IMR-90 (cell line): Measurements from ENCODE around the gene HNRNPH3. TPM values are rescaled to one million over a fixed set of nuclear protein-coding genes. Genes with fewer than 3 reads are reported as not detected.

ENCODE experiments used
- ATAC-seq: fragments of 200-7000 bp; cut with Tn5 transposase; 2 replicates; pipeline ENCODE4 v1.9.1; 2020; ENCODE audit warnings: low read depth, mild to moderate bottlenecking, moderate library complexity
- Bru-seq: library from RNA; stranded (reverse); fragments of 400-500 nt; gene quantifications from one replicate; lab custom pipeline; 2021; lab: Mats Ljungman, UMichigan
- BruChase-seq, 2 experiments: library from RNA; stranded (reverse); fragments of 400-500 nt; gene quantifications; one replicate each; lab custom pipeline; 2021; lab: Mats Ljungman, UMichigan
- BruUV-seq: library from RNA; stranded (reverse); fragments of 400-500 nt; replicated peaks from 2 replicates; lab custom pipeline; 2021; lab: Mats Ljungman, UMichigan
- CTCF ChIA-PET: fragments of 300-600 bp; formaldehyde crosslinking; extraction: SDS; loops from one replicate; lab custom pipeline; 2021; ENCODE audit warnings: antibody characterized with exemption; lab: Yijun Ruan, JAX
- POLR2A ChIA-PET: fragments of 300-600 bp; sonication (Branson Sonifier 250); formaldehyde crosslinking; loops from one replicate; lab custom pipeline; 2022; ENCODE audit warnings: antibody characterized with exemption; ENCODE audit not compliant: unreplicated experiment; lab: Charles Lee
- DNase-seq: peaks from one replicate; pipeline ENCODE4 v3.0.0; 2013
- H2AFZ ChIP-seq: replicated peaks from 2 replicates; pipeline ENCODE3; 2013; ENCODE audit warnings: low read length, mild to moderate bottlenecking; ENCODE audit not compliant: poor library complexity
- H2AK5ac ChIP-seq: 2 replicates; pipeline ENCODE4 v1.6.1; 2013; ENCODE audit warnings: low read depth, low read length, inconsistent platforms
- H2AK9ac ChIP-seq: replicated peaks from 2 replicates; pipeline ENCODE3; 2013; ENCODE audit warnings: mild to moderate bottlenecking, low read depth, low read length, moderate library complexity; ENCODE audit not compliant: poor library complexity
- H2BK120ac ChIP-seq: 2 replicates; pipeline ENCODE4 v1.6.1; 2013; ENCODE audit warnings: low read depth, low read length, inconsistent platforms
- H2BK15ac ChIP-seq: 3 replicates; pipeline ENCODE4 v1.6.1; 2013; ENCODE audit warnings: low read depth, low read length, inconsistent platforms
- H2BK20ac ChIP-seq: 2 replicates; pipeline ENCODE4 v1.6.1; 2013; ENCODE audit warnings: low read depth, mild to moderate bottlenecking, inconsistent platforms, low read length, moderate library complexity
- H2BK5ac ChIP-seq: 2 replicates; pipeline ENCODE4 v1.6.1; 2013; ENCODE audit warnings: mild to moderate bottlenecking, low read depth, low read length, inconsistent platforms; ENCODE audit not compliant: poor library complexity, severe bottlenecking
- H3K14ac ChIP-seq: replicated peaks from 2 replicates; pipeline ENCODE4 v1.6.1; 2013; ENCODE audit warnings: low read depth, low read length, inconsistent platforms
- H3K18ac ChIP-seq: 2 replicates; pipeline ENCODE4 v1.6.1; 2013; ENCODE audit warnings: low read depth, low read length, control low read depth
- H3K23ac ChIP-seq: 2 replicates; pipeline ENCODE4 v1.6.1; 2013; ENCODE audit warnings: low read depth, low read length, inconsistent platforms
- H3K27ac ChIP-seq: 2 replicates; pipeline ENCODE4 v1.5.1; 2013; ENCODE audit warnings: mild to moderate bottlenecking, control low read depth, low read length; ENCODE audit not compliant: insufficient read depth
- H3K27me3 ChIP-seq: 2 replicates; pipeline ENCODE4 v1.6.1; 2013; ENCODE audit warnings: low read length; ENCODE audit not compliant: control insufficient read depth, insufficient read depth
- H3K36me3 ChIP-seq: 2 replicates; pipeline ENCODE4 v1.6.1; 2013; ENCODE audit warnings: low read length, mixed read lengths; ENCODE audit not compliant: control insufficient read depth, insufficient read depth
- H3K4ac ChIP-seq: 2 replicates; pipeline ENCODE4 v1.6.1; 2013; ENCODE audit warnings: low read depth, low read length, inconsistent platforms
- H3K4me1 ChIP-seq: 2 replicates; pipeline ENCODE4 v1.6.1; 2013; ENCODE audit warnings: low read length, mixed read lengths; ENCODE audit not compliant: control insufficient read depth, insufficient read depth
- H3K4me2 ChIP-seq: 2 replicates; pipeline ENCODE4 v1.6.1; 2013; ENCODE audit warnings: low read depth, mild to moderate bottlenecking, control low read depth, low read length, moderate library complexity
- H3K4me3 ChIP-seq: 2 replicates; pipeline ENCODE4 v1.5.1; 2013; ENCODE audit warnings: low read depth, mild to moderate bottlenecking, control low read depth, low read length, moderate library complexity; ENCODE audit not compliant: insufficient read depth
- H3K56ac ChIP-seq: 2 replicates; pipeline ENCODE4 v1.6.1; 2013; ENCODE audit warnings: low read length, inconsistent platforms; ENCODE audit not compliant: insufficient read depth; ENCODE audit errors: extremely low read depth
- H3K79me1 ChIP-seq, 2 experiments: 2 replicates each; pipeline ENCODE4 v1.6.1; 2013; ENCODE audit warnings: low read length in 2 of 2, inconsistent platforms in 1 of 2, low read depth in 1 of 2
- H3K9ac ChIP-seq: 2 replicates; pipeline ENCODE4 v1.6.1; 2013; ENCODE audit warnings: low read depth, low read length, control low read depth
- H3K9me1 ChIP-seq: 2 replicates; pipeline ENCODE4 v1.6.1; 2013; ENCODE audit warnings: low read length, inconsistent platforms; ENCODE audit not compliant: insufficient read depth
- H3K9me3 ChIP-seq: 2 replicates; pipeline ENCODE4 v1.6.1; 2013; ENCODE audit warnings: low read length; ENCODE audit not compliant: control insufficient read depth, insufficient read depth
- H4K20me1 ChIP-seq: 2 replicates; pipeline ENCODE4 v1.6.1; 2013; ENCODE audit warnings: low read length, inconsistent platforms; ENCODE audit not compliant: insufficient read depth
- H4K5ac ChIP-seq: 2 replicates; pipeline ENCODE4 v1.6.1; 2013; ENCODE audit warnings: mild to moderate bottlenecking, low read depth, low read length, control low read depth
- H4K8ac ChIP-seq, 2 experiments: 2 replicates each; pipeline ENCODE4 v1.6.1; 2013; ENCODE audit warnings: low read depth in 2 of 2, low read length in 2 of 2, control low read depth in 1 of 2, inconsistent platforms in 1 of 2
- H4K91ac ChIP-seq: 2 replicates; pipeline ENCODE4 v1.6.1; 2013; ENCODE audit warnings: low read depth, low read length, inconsistent platforms; ENCODE audit not compliant: insufficient read depth
- BHLHE40 ChIP-seq: fragments of 150-350 bp; IDR thresholded peaks from 2 replicates; pipeline ENCODE4 v1.6.1; 2016; ENCODE audit warnings: mild to moderate bottlenecking, low read depth, low read length
- CEBPB ChIP-seq: IDR thresholded peaks from 2 replicates; pipeline ENCODE4 v1.6.1; 2012; ENCODE audit warnings: low read depth, low read length, improper control_type of control experiment
- CHD1 ChIP-seq: IDR thresholded peaks from 2 replicates; pipeline ENCODE4 v1.6.1; 2012; ENCODE audit warnings: low read depth, low read length, improper control_type of control experiment
- CTCF ChIP-seq: conservative IDR thresholded peaks from 2 replicates; pipeline ENCODE4 v1.5.1; 2012; ENCODE audit warnings: mild to moderate bottlenecking, low read depth, low read length, improper control_type of control experiment
- MAFK ChIP-seq: IDR thresholded peaks from 2 replicates; pipeline ENCODE4 v1.6.1; 2012; ENCODE audit warnings: low read depth, low read length, improper control_type of control experiment
- MAZ ChIP-seq: IDR thresholded peaks from 2 replicates; pipeline ENCODE4 v1.6.1; 2012; ENCODE audit warnings: low read depth, mild to moderate bottlenecking, low read length, improper control_type of control experiment, moderate library complexity, borderline replicate concordance
- MXI1 ChIP-seq: IDR thresholded peaks from 2 replicates; pipeline ENCODE4 v1.6.1; 2012; ENCODE audit warnings: low read depth, mild to moderate bottlenecking, low read length, moderate library complexity, borderline replicate concordance
- NFE2L2 ChIP-seq: fragments of 150-350 bp; IDR thresholded peaks from 2 replicates; pipeline ENCODE4 v1.6.1; 2016; ENCODE audit warnings: low read depth, mild to moderate bottlenecking, low read length
- POLR2A ChIP-seq: IDR thresholded peaks from 2 replicates; pipeline ENCODE4 v1.6.1; 2012; ENCODE audit warnings: mild to moderate bottlenecking, low read depth, low read length
- RAD21 ChIP-seq: IDR thresholded peaks from 2 replicates; pipeline ENCODE4 v1.6.1; 2012; ENCODE audit warnings: low read length, improper control_type of control experiment
- RCOR1 ChIP-seq: IDR thresholded peaks from 2 replicates; pipeline ENCODE4 v1.6.1; 2012; ENCODE audit warnings: mild to moderate bottlenecking, low read length, improper control_type of control experiment; ENCODE audit not compliant: insufficient replicate concordance
- WGBS, 2 experiments: methylation state at CpG; one replicate each; pipeline versions ENCODE4 v1.1.5 to v1.1.7; 2013; ENCODE audit warnings: missing lambda C conversion rate in 2 of 2; ENCODE audit not compliant: insufficient read length in 1 of 2; ENCODE audit errors: extremely low coverage in 2 of 2; 5-methylcytosine and 5-hydroxymethylcytosine counted together
- dilution Hi-C: fragments of 300-500 bp; cut with HindIII; formaldehyde crosslinking; loops from one replicate; pipeline ENCODE4 v1.14.3; 2018; ENCODE audit warnings: low sequenced_read_pairs; ENCODE audit not compliant: unreplicated experiment
- in situ Hi-C: fragments of 300-500 bp; cut with MboI; formaldehyde crosslinking; loops from 3 replicates; pipeline ENCODE4 v1.14.3; 2019; ENCODE audit warnings: low sequenced_read_pairs, inconsistent platforms, mixed read lengths
- intact Hi-C: fragments of 100-400 bp; cut with micrococcal nuclease; formaldehyde crosslinking; loops from 2 replicates; pipeline ENCODE4 v1.10.0; 2022
- long read RNA-seq: library from polyadenylated mRNA; unstranded; transcript quantifications from one replicate; pipeline ENCODE4 v2.0.0, GENCODE V29; 2021; ENCODE audit not compliant: unreplicated experiment
- polyA plus RNA-seq, 3 experiments: library from polyadenylated mRNA; depleted of rRNA; stranded (reverse); fragments of >200 nt; gene quantifications; 2 replicates each; pipeline ENCODE4 v1.2.3, GENCODE V29; 2012; ENCODE audit warnings: low replicate concordance in 1 of 3
- total RNA-seq: library from RNA; depleted of rRNA; stranded (reverse); fragments of >200 nt; gene quantifications from 2 replicates; pipeline ENCODE4 v1.2.3, GENCODE V29; 2012; rRNA removed
- TF ChIP-seq, protein P1 (sequence below): fragments of 150-350 bp; IDR thresholded peaks from 2 replicates; pipeline ENCODE4 v1.6.1; 2016; ENCODE audit warnings: low read depth, mild to moderate bottlenecking, low read length, moderate library complexity, borderline replicate concordance

The HNRNPH3 gene
- total RNA-seq, result 10.6 and 23.6 TPM in 2 replicates
- 119 and 142 TPM in 2 replicates for polyA plus RNA-seq (2012; rRNA removed)
- polyA plus RNA-seq (2012; cell fraction: cytosol; rRNA removed), result 10.1 and 15.3 TPM in 2 replicates
- polyA plus RNA-seq (2012; cell fraction: nucleus; rRNA removed; ENCODE audit: low replicate concordance), result 6.1 and 43.1 TPM in 2 replicates
- Bru-seq, nascent RNA, result percentile 98 among the genes with signal in this experiment
- BruChase-seq, experiment 1, labeled RNA remaining after a 6-hour chase, result percentile 97 among the genes with signal in this experiment
- percentile 98 among the genes with signal in this experiment for BruChase-seq, experiment 2, labeled RNA remaining after a 2-hour chase
- long read RNA-seq, transcript HNRNPH3-202 (10 exons, 1,332 nt), result minor isoform, 6 of 89 reads
- long read RNA-seq, transcript HNRNPH3-201 (10 exons, 2,339 nt), result major isoform, 29 of 89 reads
- long read RNA-seq, partial matches to known transcripts, result 4 of 89 reads
- long read RNA-seq, other reads (novel, unspliced or antisense), result 47 of 89 reads

DNA sequence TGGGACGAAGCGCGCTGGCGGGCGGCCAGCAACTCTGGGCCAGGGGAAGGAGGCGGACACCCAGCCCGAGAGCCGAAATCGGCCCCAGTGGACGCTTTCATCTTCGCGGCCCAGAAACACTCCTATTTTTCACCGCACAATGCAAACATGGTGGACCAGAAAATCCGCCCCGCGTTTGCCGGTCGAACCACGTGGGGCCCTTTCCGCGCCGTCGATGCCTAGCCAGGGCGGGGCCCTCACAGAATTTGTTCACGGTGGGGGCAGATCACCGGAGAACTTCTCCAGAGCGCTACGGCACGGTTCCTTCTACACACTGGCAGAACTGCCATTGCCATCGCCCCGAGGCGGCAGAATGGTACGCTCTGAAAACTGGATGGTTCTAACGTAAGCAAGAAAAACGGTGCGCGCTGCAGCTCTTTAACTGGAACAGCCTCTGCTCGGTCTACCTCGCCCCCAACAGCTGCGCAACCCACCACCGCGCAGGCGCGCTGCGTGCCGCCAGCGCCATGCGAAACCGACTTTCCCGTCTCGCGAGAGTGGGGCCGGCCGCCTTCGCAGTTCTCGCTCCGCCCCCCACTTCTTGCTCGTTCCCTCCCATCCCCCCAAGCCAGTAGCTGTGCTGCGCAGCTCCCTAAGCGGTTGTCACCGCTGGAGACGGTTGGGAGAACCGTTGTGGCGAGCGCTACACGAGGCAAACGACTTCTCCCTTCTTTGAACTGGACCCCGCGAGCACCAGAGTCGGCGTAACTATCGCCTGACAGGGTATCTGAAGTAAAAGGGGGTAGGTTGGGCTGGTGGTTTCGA lies at the start of gene HNRNPH3:
Gene HNRNPH3, plus strand, starts transcription at position 610 of the 804 bp plus-strand sequence. CDS start 5,158 bp downstream, outside the sequence.
- Histone ChIP-seq H3K27me3 (no peaks in the 10 kb centered on the region), H2AFZ (peak within 1 kb of the TSS; percentile 97), H3K56ac (peak within 1 kb of the TSS; percentile 99), H3K36me3 (no peaks in the 10 kb centered on the region), H3K9ac (peak within 1 kb of the TSS; percentile 98), H3K4me3 (peak within 1 kb of the TSS; percentile 98), H2AK5ac (peak within 1 kb of the TSS; percentile 98), H2BK15ac (peak within 1 kb of the TSS; percentile 35; the same call in 1 of the 3 replicates), H3K4me2 (peak within 1 kb of the TSS; percentile 92), H2BK5ac (peak within 1 kb of the TSS; percentile 93), H4K5ac (peak within 1 kb of the TSS; percentile 98), H3K4me1 (peaks cover 12% of the 10 kb centered on the region), H3K23ac (peak within 1 kb of the TSS; percentile 99), H4K8ac (peak within 1 kb of the TSS; percentile 92 to 98), H3K4ac (peak within 1 kb of the TSS; percentile 99), H3K9me3 (no peaks in the 10 kb centered on the region), H4K91ac (peak within 1 kb of the TSS; percentile 99), H2AK9ac (peak within 1 kb of the TSS; percentile 100), H3K14ac (peak within 1 kb of the TSS; percentile 100), H3K27ac (peak within 1 kb of the TSS; percentile 97), H3K18ac (peak within 1 kb of the TSS; percentile 87), H3K79me1 (peaks cover 4 to 27% of the 10 kb centered on the region in 2 experiments; a peak in 3 of 4 replicates), H4K20me1 (peaks cover 41% of the 10 kb centered on the region), H2BK120ac (peak within 1 kb of the TSS; percentile 88), H3K9me1 (peaks cover 4% of the 10 kb centered on the region; the same call in 1 of the 2 replicates), H2BK20ac (no peak within 1 kb of the TSS)
- ATAC-seq (peak; percentile 86), DNase-seq (peak; percentile 97)
- intact Hi-C loops, result loop anchor here (10.0 kb wide), 3 partner anchors 257 to 477 kb away; partner anchors contain the start of genes HERC4 and SIRT1
- WGBS, 2 experiments, result 0% methylated on average over 38 of the region's 73 CpGs; no CpG with 5 or more reads in 1 of the 2 experiments
- BruUV-seq, result no TSS peak
- ChIA-PET CTCF (interaction anchor here (0.6 kb wide), 2 partner anchors 391 to 446 kb away, joined by 3 to 5 read pairs; no protein-coding TSS in a partner anchor), POLR2A (interaction anchor here (0.6 kb wide), 5 partner anchors 79 to 472 kb away, joined by 3 to 13 read pairs (median 4); no protein-coding TSS in a partner anchor)
- dilution Hi-C loops, result no loop called here
- in situ Hi-C loops, result no loop called here
- no peak for TF ChIP-seq RCOR1
- TF ChIP-seq MXI1, result peak; percentile 66; the same call in 1 of the 2 replicates
- TF ChIP-seq, protein P1, sequence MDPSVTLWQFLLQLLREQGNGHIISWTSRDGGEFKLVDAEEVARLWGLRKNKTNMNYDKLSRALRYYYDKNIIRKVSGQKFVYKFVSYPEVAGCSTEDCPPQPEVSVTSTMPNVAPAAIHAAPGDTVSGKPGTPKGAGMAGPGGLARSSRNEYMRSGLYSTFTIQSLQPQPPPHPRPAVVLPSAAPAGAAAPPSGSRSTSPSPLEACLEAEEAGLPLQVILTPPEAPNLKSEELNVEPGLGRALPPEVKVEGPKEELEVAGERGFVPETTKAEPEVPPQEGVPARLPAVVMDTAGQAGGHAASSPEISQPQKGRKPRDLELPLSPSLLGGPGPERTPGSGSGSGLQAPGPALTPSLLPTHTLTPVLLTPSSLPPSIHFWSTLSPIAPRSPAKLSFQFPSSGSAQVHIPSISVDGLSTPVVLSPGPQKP, result no peak
- peak; percentile 5; the same call in 1 of the 2 replicates for TF ChIP-seq BHLHE40
- TF ChIP-seq CEBPB, result peak; percentile 81
- TF ChIP-seq CTCF, result no peak
- peak; percentile 84; the same call in 1 of the 2 replicates for TF ChIP-seq MAZ
- TF ChIP-seq CHD1, result 0 out of 2 replicates have a peak, but pooled peaks have one; percentile 91
- TF ChIP-seq MAFK, result no peak
- peak; percentile 99 for TF ChIP-seq POLR2A
- no peak for TF ChIP-seq NFE2L2
- TF ChIP-seq RAD21, result no peak
